Stimulated activated naive CD4-positive, alpha-beta T cell treated with Interleukin-2 at 50 U/mL for 16 hours (primary cell): Measurements from ENCODE around the gene ZNF469.
"Not testable (repeated sequence)": the region's sequence is repeated elsewhere in the genome, so short reads cannot be mapped to it uniquely, and the experiment has no call there.

Experiments
- DNase-seq: peaks from one replicate; lab custom pipeline; 2025; lab: John Stamatoyannopoulos, UW

Gene ZNF469

DNA sequence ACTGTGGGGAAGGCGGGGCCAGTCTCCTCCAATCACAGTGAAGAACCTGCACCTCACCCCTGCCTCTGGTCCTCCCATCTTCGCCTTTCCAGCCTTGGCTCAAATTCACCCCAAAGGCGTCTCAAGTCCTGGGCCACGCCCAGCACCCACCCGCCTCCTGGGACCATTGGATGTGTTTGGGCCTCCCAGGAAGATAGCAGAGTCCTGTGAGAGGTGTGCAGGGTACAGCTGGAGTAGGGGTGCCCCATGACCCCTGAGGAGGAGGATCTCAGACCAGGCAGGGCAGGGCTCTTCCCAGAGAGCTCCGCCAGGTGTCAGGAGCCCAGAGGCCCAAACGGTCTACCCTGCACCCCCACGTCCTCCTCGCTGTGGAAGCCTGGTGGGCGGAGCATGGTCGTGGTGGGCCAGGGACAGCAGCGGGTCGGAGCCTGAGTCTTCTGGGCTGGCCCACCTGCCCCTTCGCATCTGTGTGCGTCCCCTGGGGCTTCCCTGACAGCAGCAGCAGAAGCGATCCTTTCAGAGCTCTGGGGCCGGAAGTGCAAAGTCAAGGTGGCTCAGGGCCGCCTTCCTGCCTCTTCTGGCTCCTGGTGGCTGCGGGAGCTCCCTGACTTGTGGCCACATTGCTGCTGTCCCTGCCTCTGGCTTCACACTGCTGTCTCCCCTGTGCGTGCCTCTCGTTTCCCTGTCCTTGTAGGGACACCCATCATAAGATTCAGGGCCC is 34.9 kb upstream of the ZNF469 start:
- no peak for DNase-seq

DNA sequence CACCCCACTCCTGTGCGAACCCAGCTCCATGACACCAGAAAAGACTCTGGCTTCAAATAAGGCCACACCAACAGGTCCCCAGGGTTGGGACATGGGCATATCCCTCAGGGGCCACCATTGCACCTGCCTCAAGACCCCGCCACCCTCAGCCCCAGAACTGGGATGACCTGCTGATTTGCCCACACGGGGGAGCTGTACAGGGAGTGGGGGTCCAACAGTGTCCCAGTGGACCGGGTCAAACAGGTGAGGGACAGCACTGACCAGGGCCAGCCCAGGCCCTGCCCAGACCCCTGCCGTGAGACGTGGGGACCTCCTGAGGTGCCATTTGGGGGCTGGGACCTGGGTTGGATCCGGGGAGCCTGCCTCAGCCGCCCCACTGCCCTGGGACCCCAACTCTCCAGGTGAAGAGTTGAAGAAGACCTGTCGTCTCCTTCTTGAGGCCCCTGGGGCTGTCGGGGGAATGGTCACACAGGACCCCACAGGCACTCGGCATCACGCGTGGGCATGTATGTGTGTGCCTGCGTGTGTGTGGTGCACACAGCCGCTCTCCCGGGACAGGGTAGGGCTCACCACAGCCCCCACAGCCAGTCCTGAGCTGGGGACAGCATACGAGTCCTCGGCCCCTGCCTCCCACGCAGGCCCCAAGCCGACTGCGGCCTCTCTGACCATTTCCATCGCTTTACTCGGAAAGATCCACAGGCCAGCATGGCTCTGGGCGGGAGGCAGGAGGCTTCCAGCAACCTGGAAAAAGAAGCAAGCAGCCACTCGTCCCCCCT is 34.2 kb upstream of the ZNF469 start:
- no peak for DNase-seq

DNA sequence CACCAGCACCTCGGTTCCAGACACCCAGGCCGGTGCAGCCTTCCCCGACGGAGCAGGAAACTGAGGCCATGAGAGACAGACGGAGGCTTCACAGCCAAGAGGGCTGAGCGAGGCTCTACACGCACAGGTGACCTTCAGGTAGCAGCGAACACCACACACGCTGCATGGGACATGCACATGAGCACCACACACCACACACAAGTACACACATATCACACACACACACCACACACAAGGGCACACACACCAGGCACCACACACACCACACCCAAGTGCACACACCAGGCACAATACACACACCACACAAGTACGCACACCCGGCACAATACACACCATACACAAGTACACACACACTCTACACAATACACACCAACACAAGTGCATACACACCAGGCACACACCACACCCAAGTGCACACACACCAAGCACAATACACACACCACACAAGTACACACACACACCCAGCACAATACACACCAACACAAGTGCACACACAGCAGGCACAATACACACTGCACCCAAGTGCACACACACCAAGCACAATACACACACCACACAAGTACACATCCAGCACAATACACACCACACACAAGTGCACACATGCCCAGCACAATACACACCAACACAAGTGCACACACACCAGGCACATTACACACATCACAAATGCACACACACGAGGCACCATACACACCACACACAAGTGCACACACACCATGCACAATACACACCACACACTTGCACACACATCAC is 33.4 kb upstream of the ZNF469 start:
- no peak for DNase-seq

DNA sequence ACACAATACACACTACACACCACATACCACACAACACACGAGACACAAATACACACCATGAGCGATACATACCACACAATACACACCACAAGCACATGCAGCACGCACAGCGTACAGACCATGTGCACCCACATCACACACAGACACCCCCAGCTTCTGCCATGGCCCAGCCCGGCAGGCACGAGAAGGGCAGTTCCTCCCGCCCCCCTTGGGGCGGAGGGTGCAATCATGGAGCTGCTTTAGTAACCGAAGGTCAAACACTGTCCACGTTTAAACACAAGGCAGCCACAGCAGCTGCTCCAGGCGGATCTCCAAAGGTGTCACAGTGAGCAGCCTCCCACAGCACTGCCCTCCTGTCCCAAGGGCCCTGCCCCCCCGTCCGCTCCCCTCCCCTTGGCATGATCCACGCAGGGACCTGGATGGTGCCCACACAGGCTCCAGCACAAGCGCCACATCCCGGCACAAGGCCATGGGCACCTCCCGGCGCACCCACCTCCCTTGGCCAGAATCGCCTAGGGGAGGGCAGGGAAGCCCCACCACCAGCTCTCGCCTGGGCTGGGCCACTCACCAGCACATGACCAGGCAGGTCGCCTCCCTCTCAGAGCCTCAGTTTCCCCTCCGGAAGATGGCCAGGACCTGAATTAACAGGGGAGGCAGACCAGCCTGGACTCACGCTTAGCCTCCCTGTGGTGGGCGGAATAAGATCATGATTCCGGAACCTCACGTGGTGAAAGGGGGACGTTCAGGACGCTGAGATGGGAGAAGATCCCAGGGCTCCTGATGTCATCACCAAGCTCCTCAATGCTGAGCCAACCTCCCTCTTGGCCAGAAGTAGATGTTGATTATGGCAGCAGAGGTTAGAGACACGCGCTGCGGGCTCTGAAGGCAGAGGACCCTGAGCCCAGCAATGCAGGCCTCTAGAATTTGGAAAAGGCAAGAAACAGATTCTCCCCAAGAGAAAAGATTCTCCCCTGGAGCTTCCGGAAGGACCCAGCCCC is 32.6 kb upstream of the ZNF469 start:
- no peak for DNase-seq

DNA sequence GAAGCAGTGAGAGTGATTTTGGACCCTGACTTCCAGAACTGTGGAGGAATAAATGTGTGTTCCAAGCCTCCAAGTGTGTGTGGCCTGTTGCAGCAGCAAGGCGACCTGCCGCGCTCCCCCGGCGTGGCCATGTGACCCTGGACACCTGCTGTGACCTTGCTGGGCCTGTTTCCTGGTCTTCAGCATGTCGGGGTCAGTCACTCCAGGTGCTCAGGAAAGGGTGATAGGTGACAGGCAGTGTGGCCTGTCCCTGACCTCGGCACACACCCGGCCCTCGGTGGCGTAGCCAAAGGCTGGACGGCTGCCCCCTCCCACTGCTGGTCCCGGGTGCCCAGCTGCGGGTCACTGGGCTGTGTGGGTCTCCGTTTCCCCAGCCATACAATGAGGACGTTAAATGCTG is 31.8 kb upstream of the ZNF469 start:
- DNase-seq = no peak

DNA sequence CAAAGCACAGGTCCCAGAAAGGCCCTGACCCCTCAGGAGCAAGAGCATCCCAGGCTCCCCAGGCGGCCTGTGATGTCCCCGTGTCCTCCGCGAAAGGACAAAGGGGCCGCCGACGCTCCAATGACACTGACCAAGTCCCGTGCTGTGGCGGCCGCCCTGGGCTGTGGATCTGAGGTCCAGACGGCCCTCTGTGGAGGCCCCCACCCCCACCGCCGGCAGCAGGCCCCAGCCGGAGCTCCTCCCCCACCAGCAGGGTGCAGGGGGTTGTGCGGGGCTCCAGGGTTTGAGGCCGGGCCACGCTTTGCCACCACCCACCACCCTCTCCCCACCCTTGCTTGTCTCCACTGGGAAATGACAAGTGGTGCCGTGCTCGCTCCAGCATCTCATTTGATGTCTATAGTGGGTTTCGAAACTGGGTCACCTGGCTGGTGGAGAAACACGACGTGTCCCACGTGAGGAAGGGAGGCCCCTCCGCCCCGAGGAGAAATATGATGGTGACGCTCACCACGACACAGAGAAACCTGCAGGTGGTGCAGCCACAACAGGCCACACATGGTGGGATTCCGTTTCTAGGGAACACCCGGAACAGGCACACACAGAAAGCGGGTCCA is 31.2 kb upstream of the ZNF469 start:
- DNase-seq = no peak

DNA sequence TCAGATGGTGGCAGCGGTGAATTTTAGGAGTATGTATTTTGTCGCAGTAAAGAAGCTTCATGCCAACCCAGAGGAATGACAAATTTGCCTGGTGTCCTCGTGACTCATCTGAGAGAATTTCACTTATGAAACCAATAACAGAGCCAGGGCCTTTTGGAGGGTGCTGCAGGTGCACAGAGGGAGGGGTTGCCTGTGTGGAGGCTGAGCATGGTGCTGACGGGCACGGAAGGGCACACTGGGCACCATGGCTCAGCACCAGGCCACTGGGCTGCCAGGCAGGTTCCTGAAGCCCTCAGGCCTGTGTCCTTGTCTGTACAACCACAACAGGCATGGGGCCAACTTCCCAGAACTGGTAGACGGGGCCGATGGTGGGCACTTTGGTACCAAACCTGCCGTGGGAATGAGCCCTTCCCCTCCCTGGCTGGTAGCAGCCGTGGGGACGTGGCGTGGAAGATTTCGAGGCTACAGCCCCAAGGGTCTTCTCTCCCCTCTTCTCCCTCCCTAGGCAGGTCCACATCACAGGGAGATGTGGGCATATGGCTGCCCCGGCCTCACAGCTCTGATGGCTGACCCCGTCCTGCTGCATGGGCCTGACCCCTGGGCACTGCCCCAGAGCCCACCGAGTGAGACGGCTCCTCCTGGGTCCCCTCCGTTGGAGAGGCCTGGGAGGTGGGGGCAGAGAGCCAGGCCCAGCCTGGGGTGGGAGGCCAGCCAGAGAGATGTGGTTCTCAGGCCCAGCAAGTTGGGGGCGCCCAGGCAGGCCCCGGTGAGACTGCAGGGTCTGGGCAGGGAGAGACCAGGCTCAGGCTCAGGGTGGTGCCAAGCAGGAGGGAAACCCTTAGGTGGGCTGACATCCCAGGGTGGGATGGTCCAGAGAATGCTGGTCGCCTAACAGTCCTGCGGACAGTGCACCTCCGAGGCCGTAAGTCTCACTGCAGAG is 30.2 kb upstream of the ZNF469 start:
- DNase-seq = no peak

DNA sequence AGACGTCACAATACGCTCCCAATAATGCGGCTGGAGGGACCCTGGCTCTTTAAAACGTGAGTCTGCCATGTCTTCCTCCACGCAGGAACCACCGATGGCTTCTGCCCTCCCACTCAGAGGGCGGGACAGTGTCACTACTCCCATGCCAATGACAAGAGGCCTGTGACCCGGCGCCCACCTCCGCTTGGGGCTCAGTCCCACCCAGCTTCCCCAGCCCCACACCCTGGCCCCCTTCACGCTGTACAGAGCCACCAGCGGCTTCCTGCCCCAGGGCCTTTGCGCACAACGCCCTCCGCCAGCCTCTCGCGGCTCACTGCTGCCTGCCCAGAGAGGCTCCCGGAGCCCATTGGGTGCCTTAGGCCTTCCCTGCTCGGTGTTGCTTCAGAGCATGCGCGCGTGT is 29.5 kb upstream of the ZNF469 start:
- no peak for DNase-seq

DNA sequence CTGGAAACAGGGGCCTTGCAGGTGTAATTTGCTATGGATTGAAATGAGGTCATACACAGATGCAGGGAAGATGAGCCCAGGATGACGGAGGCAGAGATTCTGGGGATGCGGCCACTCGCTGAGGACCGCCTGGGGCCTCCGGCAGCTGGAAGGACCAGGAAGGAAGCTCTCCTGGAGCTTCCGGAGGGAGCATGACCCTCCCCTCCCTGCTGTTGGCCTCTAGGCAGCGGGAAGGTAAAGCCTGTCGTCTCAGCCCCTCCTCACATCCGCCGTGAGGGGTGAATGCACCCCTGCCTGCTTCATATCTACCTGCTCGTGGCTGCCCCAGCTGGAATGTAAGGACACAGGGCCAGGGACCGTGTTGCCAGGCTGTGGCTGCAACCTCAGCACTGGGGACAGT is 29.1 kb upstream of the ZNF469 start:
- DNase-seq = no peak

DNA sequence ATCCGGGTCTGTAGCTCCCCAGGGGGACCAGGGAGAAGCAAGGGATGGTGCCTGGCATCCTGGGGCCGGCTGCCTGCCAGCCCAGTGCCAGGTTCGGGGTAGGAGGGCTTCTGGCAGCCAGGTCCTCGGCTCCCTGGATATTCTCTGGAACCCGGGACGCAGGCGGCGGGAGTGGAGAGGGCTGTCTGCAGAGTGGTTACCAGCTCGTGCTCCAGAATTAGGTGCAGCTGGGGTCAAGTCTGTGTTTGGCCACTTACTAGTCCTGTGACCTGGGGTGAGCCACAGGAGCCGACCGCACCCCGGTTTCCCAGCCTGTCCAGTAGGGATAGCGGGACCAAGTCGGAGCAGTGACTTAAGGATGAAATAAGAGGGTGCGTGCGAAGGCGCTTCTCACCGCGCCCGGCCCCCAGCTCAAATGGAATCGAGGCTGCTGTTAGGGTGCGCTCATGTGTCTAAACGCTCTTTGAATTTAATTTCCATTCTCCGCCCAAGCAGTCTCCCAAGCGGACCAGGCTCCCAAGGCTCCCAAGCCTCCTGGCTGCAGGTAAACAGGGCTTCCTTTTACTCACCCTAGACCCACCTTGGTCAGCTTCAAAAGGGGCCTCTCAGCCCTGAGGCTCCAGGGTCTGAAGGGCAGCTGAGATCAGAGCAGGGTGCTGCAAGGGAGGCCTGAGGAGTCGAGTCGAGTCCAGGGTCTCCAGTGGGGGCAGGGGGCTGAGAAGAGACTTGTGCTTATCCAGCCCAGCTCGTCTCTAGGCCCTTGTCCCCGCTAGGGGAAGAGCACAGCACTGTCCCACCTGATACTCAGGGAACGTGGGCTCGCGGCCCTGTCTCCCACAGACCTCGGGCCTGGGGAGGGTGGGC is 28.3 kb upstream of the ZNF469 start:
- no peak for DNase-seq

DNA sequence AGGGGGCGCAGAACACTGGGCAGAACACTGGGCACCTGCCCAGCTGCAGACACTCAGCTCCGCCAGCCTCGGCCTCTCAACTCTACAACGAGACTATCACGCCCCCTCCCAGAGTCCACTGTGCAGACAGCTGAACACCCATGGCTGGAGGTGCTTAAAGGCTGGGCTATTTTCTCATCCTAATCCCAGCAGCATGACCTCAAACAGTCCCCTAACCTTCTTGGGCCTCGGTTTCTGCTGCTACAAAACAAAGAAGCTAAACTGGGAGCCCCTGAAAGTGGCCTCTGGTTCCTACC is 27.7 kb upstream of the ZNF469 start:
- DNase-seq = no peak

DNA sequence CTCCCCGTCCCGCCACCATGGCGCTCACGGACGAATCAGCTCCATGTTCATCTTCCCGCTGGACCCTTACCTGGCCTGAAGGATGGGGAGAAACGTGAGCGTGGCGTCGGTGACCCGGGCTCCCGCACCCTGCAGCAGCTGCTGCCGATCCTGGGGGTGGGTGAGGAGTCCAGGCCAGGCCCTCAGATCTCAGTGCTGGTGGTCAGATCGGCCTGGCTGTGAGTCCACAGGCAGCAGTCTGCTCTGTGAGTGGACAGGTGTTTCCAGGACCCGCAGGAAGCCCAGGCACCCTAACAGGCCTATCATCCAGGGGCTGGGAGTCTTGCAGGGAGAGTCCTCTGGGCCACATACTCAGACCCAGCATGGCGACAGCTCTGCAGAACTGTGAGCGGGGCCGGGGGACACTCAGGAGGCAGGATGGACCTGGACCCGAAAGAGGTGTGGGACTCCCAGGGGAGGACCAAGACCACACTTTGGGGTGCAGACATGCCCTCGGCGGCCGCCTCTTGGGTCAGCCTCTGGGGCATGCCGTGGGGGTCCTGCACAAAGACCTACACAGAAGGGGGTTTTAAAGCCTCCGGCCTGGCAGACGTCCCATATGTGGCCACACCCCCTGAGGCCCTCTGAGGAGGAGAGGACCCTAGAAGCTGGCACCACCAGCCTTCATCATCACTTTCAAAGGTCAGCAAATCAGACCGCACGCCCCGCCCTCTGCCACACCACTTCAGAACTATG is 27.2 kb upstream of the ZNF469 start:
- DNase-seq = no peak

DNA sequence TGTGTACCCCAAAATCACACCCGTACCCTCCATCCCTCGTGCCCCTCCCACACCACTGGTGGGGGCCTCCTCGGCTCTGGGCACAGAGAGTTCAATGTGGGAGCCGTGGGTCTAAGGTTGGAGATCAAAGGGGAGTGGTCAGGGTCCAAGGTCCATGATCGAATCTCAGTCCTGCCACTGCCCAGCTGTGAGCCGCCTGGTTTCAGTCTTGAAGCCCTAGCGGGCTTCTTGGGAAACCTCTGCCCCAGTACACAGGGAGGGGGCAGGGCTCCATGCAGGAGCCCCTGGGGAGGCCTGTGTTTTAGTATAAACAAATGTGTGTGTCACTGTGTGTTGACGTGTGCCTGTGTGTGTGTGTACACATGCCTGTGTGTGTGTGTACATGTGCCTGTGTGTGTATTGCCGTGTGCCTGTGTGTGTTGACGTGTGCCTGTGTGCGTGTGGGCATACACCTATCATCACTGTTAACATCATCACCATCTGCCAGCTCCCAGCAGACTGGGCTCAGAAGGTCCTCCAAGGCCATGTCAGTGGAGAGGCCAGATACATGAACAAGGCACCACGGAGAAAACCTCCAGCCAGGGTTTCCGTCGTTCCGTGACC is 26.5 kb upstream of the ZNF469 start:
- no peak for DNase-seq

DNA sequence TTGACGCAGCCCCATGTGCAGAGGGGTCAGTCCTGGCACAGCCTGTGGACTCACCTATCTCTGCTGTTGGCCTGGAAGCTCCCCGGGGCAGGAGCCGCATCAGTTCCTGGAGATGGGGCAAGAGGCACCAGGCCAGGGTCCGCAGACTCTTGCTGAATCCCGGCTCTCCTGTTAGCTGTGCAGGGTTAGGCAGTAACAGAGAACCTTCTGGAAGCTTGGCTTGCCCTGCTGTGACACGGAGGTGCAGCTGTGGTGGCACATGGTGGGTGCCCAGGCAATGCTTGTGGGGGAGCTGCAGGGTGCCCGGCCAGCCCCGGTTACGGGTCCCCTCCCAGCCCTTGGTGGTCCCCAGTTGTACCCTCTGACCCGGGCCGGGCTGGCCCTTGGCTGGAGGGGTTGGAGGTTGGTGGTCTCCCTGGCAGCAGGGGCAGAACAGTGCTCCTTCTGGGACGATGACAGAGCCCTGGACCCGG is 26.0 kb upstream of the ZNF469 start:
- DNase-seq = no peak

DNA sequence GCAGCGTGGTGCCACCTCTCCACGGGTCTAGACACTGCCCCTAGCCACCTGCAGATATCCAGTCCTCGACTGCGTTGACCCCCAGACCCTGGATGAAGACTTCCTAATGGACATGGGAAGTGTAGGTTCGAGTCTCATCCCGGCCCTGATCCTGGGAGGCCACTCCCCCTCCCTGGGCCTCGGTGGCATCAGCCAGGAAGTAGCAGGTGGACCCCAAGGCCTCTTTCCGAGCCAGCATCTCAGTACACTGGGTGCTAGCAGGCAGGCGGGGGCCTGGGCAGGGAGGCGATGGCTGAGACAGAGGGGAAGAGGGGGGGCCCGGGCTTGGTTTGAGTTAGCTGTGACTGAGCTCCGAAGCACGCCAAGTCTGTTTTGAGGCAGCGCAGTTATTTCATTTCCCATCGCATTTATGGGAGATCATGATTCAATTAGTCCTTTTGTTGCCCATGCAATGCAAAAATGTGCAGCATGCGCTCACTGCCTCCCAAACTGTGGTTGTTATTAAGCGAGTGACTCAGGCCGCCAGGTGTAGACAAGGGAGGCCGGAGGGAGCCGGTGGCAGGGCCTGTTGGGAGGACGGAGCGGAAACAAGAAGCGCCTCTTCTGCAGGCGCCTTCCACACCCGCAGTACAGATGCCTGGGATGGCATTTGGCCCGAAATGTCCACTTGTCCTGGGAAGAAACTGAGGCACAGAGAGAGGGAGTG is 25.3 kb upstream of the ZNF469 start:
- DNase-seq = no peak

DNA sequence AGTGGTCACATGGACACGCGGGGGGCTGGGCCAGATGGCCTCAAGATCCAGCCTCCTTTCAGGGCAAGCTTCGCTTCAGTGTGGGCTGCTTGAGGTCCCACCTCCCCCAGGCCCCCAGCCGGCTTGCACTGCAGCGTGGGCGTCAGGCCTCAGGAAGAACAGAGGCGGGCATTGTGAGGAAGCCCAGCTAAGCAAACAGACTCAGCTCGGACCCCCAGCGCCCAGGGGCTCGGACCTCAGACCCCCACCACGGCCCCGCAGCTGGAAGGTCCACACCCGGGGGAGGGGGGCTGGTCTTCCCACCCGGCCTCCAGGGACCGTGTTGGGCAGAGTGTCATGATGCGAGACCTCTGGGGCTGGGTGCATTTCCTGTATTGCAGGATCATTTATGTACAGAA is 24.7 kb upstream of the ZNF469 start:
- DNase-seq = no peak

DNA sequence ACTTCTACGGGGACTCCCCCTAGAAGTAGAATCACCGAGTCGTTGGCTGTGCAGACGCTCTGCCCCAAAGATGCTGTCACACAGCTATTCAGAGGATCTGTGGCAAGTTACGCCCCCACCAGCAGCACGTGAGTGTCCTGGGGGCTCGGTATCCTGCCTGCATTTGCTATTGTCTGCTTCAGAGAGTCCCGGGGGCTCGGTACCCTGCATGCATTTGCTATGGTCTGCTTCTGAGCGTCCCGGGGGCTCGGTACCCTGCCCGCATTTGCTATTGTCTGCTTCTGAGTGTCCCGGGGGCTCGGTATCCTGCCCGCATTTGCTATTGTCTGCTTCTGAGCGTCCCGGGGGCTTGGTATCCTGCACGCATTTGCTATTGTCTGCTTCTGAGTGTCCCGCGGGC is 23.8 kb upstream of the ZNF469 start:
- DNase-seq = no peak

DNA sequence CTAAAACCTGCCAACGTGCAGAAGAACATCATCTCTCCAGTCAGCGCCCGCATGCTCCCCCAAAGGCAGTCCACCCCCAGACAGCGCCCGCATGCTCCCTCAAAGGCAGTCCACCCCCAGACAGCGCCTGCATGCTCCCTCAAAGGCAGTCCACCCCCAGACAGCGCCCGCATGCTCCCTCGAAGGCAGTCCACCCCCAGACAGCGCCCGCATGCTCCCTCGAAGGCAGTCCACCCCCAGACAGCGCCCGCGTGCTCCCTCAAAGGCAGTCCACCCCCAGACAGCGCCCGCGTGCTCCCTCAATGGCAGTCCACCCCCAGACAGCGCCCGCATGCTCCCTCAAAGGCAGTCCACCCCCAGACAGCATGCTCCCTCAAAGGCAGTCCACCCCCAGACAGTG is 22.4 kb upstream of the ZNF469 start:
- DNase-seq = not testable (repeated sequence)
